Measurements from ENCODE around the gene RGPD3.
"Not testable (repeated sequence)": the region's sequence is repeated elsewhere in the genome, so short reads cannot be mapped to it uniquely, and the experiment has no call there.

Gene RGPD3

DNA sequence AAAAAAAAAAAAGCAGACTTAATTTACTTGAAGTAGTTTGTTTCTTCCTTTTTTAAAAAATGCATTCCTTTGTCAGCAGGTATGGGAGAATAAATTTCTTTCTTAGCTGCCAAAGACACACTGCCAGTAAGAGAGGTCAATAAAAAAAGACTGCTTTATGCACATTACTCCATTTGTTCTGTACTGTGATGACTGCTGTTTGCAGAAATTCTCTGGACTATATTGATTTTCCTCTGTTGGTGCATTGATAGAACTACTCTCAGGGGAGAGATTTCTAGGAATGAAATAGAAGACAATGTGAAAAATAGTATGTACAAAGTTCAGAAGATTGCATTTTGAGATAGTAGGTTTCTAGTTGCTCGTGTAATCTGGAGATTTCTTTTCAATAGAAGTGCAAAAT lies 11.3 kb upstream of the RGPD3 start:
- not testable (repeated sequence) for DNase-seq

DNA sequence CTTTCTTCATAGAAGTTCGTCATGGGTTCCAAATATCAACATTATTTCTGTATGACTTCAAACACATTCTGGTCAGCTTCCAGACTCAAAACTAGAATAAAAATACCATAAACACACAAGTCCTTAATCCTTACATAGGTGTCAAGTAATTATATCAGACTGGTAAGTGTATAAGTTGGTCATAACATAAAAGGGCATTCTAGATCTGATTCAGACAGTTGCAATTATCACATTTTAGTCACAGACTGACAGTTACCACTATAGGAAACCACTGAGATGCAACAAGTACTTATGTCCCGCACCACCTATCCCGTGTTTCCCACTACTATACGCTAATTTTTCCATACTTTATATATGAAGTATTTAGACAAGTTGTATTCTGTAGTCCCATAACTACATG lies 9.4 kb upstream of the RGPD3 start:
- not testable (repeated sequence) for DNase-seq

DNA sequence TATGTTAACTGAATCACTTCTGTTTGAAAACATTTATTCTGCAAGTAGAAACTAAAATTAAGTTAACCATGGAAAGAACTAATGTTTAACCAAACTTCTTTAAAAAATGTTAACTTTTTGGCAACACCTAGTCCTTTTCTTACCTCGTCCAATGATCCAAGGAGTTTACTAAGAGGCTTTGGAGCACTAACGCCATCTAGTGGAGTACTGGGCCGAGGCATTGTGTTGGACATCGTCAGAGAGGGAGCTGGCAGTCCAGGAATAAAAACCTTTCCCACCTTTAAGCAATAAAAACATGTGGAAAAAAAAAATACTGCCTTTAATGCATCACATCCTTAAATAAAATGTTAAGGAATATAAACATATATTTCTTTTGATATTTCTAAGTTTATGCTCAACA lies 2.4 kb upstream of the RGPD3 start:
- DNase-seq, result not testable (repeated sequence)

DNA sequence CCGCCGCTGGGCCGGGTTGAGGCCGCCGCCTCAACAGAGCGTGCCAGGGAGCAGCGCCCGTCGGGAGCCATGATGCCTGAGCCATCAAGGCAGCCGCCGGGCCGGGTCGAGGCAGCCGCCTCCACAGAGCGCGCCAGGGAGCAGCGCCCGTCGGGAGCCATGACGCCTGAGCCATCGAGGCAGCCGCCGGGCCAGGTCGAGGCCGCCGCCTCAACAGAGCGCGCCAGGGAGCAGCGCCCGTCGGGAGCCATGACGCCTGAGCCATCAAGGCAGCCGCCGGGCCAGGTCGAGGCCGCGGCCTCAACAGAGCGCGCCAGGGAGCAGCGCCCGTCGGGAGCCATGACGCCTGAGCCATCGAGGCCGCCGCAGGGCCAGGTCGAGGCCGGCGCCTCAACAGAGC lies 697 bp downstream of the RGPD3 start:
- not testable (repeated sequence) for DNase-seq

DNA sequence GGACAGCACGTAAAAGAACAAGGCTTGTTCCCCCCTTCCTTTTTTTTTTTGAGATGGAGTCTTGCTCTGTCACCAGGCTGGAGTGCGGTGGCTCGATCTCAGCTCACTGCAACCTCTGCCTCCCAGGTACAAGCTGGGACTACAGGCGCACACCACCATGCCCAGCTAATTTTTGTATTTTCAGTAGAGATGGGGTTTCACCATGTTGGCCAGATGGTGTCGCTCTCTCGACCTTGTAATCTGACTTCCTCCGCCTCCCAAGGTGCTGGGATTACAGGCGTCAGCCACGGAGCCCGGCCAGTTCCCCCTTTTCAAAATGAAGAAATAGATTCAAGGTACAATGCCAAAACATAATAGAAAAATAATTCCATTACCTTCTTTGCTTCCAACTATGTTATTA lies 6.3 kb downstream of the RGPD3 start:
- not testable (repeated sequence) for DNase-seq

DNA sequence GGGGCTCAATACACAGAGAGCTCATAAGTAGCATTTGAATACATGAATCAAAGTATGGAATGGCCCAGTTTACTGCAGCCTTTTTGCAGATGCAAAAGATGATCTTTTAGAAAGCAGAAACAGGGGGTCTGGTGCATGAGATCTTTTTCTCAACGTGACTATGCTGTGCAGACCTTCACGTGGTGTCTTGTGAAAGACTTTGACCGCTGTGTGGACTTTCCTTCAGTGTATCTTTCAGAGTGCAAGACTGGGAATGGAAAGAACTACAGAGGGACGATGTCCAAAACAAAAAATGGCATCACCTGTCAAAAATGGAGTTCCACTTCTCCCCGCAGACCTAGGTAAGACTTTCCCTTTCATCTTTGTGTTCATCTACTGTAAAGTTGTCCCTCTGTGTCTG lies 77.5 kb downstream of the RGPD3 start:
- not testable (repeated sequence) for DNase-seq

DNA sequence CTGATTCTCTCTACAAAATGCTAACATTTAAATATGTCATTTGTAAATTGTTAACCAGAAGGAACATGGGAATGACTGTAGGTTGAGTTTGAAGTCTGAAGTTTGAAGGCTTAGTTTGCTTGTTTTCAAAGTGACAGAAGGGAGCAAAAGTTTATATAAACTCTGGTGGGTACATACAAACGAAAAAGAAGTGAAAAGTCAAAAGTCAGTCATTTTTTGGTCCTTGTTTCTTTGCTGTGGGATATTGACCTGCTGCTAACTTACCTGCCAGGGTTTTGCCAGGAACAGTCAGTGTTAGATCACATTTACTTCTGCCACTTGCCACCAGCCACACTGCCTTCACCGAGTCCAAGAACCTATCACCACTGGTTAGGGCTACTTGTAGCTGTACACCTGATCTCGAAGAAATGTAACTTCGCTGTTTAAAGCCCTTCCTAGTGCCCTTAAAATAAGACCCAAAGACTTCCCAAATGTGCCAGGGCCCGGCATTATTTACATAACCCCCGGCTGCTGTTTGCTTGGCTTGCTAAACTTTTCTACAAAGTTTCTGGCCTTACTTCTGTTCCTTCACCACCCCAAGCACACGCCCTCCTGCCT lies 79.3 kb downstream of the RGPD3 start:
- DNase-seq, result not testable (repeated sequence)

DNA sequence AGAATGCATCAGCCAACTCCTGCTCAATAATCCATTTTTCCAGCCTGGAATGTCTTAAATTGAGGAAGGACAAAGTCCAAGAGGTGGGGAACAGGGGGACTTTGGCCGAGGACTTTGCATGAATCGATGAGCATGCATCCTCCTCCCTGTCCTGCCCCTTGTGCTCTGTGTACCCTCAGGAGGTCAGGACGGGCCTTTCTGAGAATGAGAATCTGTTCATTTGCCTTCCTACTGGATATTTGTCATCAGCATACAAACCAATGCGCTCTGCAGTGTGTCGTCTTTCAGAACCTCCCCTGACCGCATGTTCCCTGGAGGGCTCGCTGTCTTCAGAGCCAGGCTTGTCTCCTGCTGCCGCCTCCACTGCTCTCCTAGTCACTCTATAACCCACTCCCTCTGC lies 83.7 kb downstream of the RGPD3 start:
- not testable (repeated sequence) for DNase-seq

DNA sequence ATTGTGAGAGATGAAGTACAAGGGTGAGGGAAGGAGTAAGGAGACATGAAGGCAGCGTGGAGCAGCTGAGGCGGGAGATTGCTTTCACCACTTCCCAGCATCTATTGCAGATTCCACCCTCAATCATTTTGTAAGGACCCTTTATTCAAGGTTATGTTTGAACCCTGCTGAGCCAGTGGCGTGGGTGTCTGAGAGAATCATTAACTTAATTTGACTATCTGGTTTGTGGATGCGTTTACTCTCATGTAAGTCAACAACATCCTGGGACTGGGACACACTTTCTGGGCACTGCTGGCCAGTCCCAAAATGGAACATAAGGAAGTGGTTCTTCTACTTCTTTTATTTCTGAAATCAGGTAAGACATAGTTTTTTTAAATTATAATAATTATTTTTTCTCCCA lies 86.3 kb downstream of the RGPD3 start:
- DNase-seq, result not testable (repeated sequence)

DNA sequence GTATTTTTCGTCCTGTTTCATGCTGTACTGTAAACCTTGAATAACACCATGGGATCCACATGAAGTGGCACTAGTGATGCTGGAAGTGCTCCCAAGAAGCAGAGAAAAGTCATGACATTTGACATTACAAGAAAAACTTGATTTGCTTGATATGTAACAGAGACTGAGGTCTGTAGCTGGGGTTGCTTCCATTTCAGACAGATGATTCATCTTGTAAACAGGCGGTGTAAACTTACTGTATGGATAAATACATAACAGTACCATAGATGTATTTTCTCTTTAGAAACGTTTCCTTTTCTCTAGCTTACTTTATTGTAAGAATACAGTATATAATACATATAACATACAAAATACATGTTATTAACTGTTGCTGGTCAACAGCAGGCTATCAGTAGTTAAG lies 88.6 kb downstream of the RGPD3 start:
- not testable (repeated sequence) for DNase-seq

DNA sequence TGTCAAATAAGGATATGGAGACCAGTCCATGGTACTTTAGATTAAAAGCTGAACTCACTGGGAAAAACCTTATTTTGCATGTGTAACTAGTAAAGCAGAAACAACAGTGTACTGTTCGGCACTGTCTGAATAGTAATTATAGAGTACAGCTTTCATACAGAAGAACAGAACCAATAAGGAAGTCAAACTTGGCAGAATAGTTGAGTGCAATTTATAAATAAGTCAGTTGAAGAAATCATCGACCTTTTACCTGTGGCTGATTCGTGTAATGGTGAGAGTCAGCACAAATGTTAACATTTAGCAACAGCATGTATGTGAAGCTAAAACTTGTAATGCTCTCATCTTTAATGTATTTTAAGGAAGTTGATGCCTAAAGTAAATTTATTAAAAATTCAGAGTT lies 99.0 kb downstream of the RGPD3 start:
- not testable (repeated sequence) for DNase-seq

DNA sequence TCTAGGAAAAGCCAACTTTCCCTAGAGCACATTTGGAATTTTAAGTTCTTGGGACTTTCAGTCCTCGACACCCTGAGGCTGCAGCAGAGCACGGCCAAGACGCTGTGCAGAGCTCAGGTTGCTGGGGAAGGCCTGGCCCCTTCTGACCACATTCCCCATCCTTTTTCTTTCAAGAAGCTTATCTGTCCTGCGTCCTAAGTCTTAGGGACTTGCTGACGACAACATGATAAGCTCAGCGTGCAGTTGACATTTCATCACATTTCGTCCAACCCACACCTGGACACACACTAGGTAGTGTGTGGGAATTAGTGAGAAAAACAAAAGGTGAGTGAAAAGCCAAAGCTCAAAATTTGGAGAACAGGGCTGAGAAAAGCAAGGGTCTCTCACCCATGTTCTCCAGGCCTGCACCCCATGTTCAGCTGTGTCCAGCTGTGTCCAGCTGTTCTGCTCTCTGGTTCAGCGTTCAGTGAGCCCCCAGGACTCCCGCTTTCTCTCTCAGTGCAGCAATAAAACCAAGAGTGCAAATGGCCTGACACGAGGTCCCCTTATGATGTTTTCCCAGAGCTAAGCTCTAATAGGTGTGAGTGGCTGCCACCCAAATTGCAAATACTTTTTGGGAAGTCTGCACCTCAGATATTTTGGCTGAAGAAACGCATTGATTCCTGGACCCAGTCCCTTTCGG lies 101.9 kb downstream of the RGPD3 start:
- no peak for DNase-seq

DNA sequence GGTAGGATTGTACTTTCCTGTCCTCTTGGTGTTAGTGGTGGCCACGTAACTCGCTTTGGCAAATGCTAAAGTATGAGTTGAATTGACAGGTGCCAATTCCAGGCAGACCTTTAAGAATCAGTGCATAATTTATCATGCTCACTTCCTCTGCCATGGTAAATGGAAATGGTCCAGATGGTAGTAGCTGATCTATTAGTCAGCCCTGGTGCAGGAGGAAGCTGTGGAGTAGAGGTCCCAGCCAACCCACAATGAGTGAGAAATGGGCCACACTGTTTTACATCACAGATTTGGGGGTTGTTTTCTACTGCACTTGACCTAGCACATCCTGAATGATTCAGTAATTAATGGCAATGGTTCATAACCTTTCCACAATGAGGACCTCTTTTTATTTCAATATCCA lies 104.4 kb downstream of the RGPD3 start:
- DNase-seq, result no peak

DNA sequence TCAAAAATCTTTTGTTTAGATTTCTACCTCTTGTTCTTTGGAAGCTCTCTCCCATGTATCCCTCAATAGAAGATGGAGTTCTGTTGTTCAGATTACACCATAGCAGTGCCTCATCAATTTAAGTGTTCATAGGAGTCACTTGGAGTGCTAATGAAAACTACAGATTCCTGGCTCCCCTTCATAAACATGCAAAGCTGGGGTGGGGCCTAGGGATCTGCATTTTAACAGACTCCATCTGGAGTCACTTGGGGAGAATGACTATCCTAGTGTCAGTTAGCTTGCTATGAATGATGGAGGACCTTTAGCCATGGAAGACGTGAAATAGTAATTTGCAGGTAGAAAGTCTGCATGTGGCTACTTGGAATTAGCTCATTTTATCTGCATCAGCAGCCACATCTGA lies 105.4 kb downstream of the RGPD3 start:
- DNase-seq, result no peak

DNA sequence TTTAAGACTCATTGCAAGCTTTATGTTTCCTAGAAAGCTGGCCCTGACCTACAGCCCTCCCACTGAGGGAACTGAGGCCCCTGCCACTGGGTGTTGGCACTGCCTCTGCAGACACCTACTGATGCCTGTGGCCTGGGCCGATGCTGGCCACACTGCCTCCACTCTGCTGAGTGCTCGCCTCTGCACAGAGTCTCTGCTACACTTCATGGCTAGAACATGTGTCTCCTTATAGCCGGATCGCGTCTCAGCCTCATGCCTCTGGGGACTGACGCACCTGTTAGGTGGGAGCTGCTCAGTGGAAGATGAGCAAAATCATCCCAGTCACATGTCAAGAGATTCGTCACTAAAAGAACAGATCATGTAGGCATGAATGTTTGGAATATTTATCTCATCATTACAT lies 108.7 kb downstream of the RGPD3 start:
- no peak for DNase-seq

DNA sequence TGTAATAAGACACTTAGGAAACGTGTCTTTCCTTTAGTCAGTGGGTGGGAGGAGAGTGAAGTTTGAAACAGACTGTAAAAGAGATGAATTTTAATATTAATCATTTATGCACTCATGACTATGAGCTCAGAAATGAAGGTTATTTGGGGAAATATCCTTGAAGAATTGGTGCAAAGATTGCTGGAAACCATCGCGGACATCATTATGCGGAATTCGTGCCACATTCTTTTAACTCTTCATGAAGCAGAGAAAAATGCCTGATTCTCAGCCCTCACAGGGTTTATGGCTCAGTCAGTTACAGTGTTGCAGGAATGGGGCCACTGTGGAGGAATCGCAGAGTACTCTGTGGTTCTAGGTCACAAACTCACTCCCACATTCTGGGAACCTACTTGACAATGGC lies 109.7 kb downstream of the RGPD3 start:
- DNase-seq, result no peak

DNA sequence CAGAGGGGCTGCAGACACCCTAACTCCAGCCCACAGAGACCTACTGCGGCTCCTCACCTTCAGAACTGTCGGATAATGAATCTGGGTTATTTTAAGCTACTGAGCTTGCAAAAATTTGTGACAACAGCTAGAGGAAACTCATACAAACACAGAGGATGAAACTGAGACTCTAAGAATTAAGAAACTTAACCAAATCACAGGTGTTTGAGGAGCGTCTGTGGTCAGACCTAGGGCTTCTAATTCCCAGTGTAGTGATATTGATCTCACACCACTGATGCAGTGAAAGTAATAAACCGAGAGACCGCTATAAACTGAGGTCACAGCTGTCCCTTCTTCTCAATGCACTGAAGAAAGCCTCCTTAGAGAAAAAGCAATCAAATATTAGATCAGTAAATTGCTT lies 110.1 kb downstream of the RGPD3 start:
- no peak for DNase-seq

DNA sequence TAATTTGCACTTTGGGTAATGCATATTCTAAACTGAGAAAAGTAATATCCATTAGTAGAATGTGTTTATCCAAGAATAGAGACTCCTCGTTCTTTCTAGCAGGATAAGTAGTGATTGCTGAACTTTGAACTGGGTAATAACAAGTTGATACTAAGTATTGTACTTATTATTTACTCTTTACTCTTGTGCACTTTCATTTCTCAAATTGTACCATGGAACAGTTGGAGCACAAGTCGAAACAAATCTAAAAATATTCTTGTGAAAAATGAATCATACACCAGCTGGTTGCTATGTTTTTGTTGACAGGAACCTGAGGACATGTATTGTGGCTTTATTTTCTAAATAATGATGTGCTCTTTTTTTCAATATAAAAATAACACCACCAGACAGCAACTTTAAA lies 111.9 kb downstream of the RGPD3 start:
- DNase-seq, result no peak

DNA sequence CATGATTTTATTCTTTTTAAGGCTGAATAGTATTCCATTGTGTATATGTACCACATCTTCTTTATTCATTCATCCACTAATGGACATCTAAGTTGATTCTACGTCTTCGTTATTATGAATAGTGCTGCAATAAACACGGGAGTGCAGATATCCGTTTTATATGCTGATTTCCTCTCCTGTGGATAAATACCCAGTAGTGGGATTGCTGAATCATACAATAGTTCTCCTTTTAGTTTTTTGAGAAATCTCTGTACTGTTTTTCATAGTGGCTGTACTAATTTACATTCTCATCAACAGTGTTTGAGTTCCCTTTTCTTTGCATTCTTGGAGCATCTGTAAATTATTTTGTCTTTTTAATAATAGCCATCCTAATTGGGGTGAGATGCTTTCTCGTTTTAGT lies 114.5 kb downstream of the RGPD3 start:
- no peak for DNase-seq

DNA sequence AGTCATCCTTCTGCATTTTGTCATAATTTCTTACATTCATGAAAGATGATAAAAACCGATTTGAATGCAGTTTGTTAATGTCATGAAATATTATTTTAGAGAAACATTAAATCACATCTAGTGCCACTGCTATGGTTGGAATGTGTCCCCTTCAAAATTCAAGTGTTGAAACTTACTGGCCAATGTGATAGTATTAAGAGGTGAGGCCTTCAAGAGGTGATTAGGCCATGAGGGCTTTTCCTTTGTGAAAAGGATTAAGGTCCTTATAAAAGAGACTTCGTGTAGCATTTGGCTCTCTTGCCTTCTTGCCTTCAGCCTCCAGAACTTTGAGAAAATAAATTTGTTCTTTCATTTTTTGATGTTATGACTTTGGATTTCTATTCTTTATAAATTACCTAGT lies 117.2 kb downstream of the RGPD3 start:
- no peak for DNase-seq

DNA sequence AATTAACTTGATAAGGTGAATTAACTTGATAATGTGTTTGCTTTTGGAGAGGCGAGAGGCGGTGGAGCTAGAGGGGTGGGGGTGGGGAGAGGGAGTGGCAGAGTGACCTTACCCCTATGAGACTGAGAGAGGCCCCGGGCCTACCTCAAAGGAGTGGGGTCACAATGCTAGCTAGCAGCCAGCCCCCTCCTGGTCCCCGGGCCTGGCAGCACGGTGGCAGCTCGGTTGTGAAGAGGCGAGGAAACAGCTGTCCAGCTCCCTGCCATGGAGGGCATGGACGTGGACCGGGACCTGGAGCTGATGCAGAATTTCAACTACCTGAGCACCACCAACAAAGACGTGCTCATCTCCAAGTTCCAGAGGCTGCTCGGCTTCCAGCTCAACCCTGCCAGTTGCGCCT lies 123.9 kb downstream of the RGPD3 start:
- no peak for DNase-seq

DNA sequence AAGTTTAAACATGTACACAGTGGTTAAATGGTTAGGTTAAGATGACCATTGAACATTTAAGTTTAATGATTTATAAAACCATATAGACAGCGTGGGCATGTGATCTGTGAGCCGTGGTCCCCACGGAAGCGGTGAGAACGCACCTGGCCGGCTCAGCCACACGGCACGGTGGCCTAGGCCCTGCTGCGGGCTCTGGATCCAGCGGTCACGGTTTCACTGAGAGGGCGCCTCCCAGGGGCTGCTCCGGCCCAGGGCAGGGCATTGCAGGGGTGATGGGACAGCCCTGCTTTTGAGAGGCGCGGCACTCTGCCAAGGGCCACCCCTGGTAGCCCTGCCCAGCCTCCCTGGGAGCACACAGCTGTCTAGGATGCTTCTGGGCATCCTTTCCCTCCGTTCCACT lies 124.9 kb downstream of the RGPD3 start:
- no peak for DNase-seq

DNA sequence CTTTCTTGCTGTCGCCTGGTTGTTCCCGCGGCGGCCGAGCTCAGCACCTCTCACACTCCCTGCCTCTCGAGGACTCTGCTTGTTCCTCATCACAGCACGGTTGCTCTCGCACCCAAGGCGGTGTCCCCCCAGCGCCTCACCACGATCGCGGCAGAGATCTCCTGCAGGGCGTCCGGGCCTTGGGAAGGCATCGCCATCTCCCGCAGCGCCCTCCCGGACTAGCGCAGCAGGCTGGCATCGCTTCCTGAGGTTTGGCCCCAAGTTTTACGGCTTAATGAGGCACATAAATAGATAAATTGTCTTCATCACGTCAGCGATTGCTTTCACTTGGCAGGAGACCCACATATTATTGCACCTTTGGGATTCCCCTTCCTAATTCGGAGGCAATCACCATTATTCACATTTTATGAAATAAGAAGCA lies 125.4 kb downstream of the RGPD3 start:
- no peak for DNase-seq

DNA sequence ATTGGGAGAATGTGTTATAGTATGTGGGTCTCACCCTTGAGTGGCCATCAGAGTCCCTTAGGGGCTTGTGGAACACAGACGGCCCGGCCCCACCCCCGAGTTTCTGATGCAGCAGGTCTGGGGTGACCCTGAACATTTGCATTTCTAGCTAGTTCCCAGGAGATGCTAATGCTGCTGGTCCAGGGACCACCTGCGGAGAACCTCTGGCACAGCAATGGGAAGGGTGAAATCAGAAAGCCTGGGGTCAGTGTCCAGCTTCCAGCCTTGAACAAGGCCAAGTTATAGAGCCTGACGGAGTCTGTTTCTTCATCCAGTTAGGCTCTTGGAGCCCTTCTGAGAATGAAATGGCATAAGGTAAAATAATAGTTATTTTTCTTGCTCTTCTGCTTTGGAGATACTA lies 126.5 kb downstream of the RGPD3 start:
- DNase-seq, result no peak
